ENCODE measurements around the gene RORC. TPM values are rescaled to one million over a fixed set of nuclear protein-coding genes. Genes with fewer than 3 reads are reported as not detected.

Gene RORC
- total and polyA plus RNA-seq, 2 of the 8 experiments (the other 6 are each of a cell fraction or from before 2014, with no cell fraction given) = 0.44 to 0.54 TPM

DNA sequence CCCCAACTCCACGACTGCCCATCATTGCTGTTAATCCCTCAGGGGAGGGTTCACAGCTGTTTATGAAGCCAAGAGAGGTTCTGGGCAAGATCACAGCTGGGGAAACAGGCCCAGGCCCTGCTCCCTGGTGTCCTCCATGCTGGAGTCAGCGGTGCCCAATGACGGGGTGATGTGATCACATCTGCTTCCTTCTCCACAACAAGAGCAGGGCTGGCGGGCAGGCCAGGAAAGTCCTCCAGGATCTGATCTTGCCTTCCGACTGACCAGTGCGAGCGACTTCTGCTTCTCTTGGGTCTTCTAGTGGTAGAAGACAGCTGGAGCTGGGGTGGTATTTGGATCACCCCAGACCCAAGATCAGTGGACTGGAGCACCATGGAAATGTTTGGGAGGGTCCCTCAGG is 25.4 kb downstream of the RORC start (continued):
- TF ChIP-seq, protein P1, sequence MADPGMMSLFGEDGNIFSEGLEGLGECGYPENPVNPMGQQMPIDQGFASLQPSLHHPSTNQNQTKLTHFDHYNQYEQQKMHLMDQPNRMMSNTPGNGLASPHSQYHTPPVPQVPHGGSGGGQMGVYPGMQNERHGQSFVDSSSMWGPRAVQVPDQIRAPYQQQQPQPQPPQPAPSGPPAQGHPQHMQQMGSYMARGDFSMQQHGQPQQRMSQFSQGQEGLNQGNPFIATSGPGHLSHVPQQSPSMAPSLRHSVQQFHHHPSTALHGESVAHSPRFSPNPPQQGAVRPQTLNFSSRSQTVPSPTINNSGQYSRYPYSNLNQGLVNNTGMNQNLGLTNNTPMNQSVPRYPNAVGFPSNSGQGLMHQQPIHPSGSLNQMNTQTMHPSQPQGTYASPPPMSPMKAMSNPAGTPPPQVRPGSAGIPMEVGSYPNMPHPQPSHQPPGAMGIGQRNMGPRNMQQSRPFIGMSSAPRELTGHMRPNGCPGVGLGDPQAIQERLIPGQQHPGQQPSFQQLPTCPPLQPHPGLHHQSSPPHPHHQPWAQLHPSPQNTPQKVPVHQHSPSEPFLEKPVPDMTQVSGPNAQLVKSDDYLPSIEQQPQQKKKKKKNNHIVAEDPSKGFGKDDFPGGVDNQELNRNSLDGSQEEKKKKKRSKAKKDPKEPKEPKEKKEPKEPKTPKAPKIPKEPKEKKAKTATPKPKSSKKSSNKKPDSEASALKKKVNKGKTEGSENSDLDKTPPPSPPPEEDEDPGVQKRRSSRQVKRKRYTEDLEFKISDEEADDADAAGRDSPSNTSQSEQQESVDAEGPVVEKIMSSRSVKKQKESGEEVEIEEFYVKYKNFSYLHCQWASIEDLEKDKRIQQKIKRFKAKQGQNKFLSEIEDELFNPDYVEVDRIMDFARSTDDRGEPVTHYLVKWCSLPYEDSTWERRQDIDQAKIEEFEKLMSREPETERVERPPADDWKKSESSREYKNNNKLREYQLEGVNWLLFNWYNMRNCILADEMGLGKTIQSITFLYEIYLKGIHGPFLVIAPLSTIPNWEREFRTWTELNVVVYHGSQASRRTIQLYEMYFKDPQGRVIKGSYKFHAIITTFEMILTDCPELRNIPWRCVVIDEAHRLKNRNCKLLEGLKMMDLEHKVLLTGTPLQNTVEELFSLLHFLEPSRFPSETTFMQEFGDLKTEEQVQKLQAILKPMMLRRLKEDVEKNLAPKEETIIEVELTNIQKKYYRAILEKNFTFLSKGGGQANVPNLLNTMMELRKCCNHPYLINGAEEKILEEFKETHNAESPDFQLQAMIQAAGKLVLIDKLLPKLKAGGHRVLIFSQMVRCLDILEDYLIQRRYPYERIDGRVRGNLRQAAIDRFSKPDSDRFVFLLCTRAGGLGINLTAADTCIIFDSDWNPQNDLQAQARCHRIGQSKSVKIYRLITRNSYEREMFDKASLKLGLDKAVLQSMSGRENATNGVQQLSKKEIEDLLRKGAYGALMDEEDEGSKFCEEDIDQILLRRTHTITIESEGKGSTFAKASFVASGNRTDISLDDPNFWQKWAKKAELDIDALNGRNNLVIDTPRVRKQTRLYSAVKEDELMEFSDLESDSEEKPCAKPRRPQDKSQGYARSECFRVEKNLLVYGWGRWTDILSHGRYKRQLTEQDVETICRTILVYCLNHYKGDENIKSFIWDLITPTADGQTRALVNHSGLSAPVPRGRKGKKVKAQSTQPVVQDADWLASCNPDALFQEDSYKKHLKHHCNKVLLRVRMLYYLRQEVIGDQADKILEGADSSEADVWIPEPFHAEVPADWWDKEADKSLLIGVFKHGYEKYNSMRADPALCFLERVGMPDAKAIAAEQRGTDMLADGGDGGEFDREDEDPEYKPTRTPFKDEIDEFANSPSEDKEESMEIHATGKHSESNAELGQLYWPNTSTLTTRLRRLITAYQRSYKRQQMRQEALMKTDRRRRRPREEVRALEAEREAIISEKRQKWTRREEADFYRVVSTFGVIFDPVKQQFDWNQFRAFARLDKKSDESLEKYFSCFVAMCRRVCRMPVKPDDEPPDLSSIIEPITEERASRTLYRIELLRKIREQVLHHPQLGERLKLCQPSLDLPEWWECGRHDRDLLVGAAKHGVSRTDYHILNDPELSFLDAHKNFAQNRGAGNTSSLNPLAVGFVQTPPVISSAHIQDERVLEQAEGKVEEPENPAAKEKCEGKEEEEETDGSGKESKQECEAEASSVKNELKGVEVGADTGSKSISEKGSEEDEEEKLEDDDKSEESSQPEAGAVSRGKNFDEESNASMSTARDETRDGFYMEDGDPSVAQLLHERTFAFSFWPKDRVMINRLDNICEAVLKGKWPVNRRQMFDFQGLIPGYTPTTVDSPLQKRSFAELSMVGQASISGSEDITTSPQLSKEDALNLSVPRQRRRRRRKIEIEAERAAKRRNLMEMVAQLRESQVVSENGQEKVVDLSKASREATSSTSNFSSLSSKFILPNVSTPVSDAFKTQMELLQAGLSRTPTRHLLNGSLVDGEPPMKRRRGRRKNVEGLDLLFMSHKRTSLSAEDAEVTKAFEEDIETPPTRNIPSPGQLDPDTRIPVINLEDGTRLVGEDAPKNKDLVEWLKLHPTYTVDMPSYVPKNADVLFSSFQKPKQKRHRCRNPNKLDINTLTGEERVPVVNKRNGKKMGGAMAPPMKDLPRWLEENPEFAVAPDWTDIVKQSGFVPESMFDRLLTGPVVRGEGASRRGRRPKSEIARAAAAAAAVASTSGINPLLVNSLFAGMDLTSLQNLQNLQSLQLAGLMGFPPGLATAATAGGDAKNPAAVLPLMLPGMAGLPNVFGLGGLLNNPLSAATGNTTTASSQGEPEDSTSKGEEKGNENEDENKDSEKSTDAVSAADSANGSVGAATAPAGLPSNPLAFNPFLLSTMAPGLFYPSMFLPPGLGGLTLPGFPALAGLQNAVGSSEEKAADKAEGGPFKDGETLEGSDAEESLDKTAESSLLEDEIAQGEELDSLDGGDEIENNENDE (IDR thresholded peaks at IDR 0.05; ENCODE audit: insufficient replicate concordance, low read length) = no peak
- no peak for TF ChIP-seq BACH1 (IDR thresholded peaks at IDR 0.05; ENCODE audit: low read length)
- no peak for TF ChIP-seq CEBPB (IDR thresholded peaks at IDR 0.05; ENCODE audit: low read depth, low read length)
- TF ChIP-seq SRF (IDR thresholded peaks at IDR 0.05; ENCODE audit: low read depth, low read length) = no peak
- TF ChIP-seq TAF1 (IDR thresholded peaks at IDR 0.05; ENCODE audit: low read depth, low read length) = no peak
- no peak for TF ChIP-seq TBP (IDR thresholded peaks at IDR 0.05; ENCODE audit: low read depth, low read length)
- TF ChIP-seq MAFK (IDR thresholded peaks at IDR 0.05; ENCODE audit: low read depth, low read length) = no peak
- TF ChIP-seq RNF2 (IDR thresholded peaks at IDR 0.05; ENCODE audit: borderline replicate concordance, low read depth, low read length, missing control alignments, poor library complexity, severe bottlenecking) = no peak
- TF ChIP-seq NRF1 (IDR thresholded peaks at IDR 0.05; ENCODE audit: low read depth, low read length) = no peak
- no peak for TF ChIP-seq POU5F1 (IDR thresholded peaks at IDR 0.05; ENCODE audit: low read depth, low read length)

All from H1 (cell line).